Esophagus mucosa (tissue), 1 donor: ENCODE results near the gene LRRN2. TPM values are rescaled to one million over a fixed set of nuclear protein-coding genes. Genes with fewer than 3 reads are reported as not detected.

Source experiments
- ATAC-seq: fragments of 200-7000 bp; cut with Tn5 transposase; one replicate; pipeline ENCODE4 v1.9.1; 2020
- total RNA-seq: library from RNA; stranded (reverse); gene quantifications from one replicate; pipeline ENCODE4 v1.2.4, GENCODE V29; 2023
- donor health status: DM: yes; HTN: yes; CAD: no.

LRRN2 gene
- total RNA-seq, 1 donor from 2014 or later: 0.72 TPM

DNA sequence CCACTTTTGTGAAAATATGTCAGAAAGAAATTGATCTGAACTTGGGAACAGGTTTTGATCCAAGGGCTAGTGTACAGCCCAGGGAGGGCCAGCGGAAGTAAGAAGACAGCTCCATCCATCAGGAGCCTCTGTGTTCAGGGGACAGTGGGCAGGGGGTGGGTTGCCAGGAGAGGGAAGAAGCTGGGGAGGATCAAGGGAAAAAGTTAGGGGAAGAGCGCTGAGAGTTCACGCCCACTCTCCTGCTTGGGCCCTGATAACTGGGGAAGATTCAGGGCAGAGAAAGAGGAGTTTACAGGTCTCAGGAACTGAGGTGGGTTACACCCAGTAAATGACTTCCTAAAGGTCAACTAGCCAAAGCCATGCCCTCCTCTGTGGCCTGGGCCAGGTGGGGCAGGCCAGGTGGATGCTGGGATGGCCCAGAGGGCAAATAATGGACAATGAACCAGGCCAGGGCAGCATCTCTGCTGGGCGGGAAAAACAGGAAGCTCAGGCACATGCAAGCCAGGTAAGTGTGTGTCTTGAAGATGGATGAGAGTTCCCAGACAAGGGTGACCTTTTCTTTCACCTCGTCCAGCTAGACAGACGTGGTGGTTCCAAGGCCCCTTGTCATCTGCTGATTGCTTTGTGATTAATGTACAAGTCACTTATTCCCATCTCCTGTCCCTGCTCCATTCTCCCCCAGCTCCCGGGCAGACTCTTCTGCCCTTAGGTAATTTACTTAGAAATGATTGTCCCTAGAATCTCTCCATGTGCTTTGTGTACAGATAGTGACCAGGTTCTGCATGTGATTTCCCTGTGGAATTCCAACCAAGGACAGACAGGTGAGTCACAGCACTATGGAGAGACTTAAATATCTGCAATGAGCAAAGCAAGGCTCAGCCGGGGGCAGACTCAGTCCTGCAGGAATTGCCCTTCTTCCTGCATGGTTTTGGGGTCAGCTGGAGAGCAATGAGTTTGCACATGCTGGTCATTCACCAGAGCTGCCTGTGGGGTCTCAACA is 112.3 kb downstream of the LRRN2 start:
- ATAC-seq: peak; percentile 58

- no peak for ATAC-seq
Measured at GRCh38 chr1:204571631-204572030, 113.9 kb downstream of the LRRN2 start.

GRCh38 chr1:204571128-204571527 is 114.4 kb downstream of the LRRN2 start:
- no peak for ATAC-seq

DNA sequence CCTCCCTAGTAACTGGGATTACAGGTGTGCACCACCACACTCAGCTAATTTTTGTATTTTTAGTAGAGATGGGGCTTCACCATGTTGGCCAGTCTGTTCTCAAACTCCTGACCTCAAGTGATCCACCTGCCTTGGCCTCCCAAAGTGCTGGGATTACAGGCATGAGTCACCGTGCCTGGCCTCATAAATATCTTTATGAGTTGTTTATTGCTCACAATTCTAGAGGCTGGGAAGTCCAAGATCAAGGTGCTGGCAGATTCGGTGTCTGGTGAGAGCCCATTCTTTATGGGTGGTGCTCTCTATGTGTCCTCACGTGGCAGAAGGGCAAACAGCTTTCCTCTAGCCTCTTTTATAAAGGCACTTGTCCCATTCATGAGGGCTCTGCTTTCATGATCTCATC is 115.5 kb downstream of the LRRN2 start:
- ATAC-seq: peak; percentile 6

DNA sequence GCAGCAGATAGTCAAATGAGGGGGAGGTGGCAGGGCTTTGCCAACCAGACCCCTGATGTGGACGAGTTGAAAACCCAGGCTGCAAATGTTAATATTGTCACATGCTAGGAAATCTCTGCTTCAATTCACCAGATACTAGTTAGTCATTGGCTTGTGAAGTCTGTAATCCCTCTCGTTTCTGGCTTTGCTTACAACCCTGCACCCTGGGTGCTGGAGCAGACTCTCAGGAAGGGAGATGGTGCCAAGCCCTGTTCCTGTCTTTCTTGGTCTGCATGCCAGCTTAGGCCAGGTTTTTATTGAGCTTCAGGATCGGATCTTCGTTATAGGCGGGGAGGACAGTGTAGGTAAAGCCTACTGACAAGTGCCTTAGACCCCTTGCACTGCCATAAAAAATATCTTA is 116.1 kb downstream of the LRRN2 start:
- ATAC-seq: peak; percentile 41

DNA sequence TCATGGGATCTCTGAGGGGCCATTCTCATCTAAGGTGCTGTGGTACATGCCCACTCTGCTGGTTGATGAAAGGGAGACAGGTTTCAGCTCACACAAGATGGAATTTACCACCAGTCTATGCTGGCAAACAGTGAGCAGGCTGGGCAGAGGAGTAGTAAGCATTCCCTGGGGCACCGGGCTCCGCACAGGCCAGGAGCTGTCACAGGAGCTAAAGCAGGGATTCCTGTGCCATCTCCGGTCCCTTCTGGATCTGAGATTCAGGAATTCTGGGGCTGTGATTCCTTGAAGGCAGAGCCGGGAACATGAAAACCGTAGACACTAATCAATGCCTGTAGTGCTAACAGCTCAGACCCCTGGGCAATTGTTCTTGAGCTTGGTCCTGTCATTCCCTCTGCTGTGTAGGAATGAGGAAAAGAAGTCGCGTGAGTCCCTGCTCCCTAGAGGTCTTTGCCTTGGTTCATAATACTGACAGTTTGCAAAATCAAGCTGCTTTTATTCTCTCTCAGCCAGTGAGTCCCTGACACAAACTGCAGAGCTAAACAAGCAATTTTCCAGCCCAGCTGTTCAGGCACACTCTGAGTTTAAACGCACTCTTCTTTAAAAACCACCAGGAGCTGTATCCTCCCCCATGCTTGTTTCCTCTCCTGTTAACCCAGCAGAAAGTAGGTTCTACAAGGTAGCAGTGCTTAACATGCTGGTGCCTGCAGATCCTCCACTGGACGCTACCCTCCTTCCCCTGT is 116.8 kb downstream of the LRRN2 start:
- ATAC-seq: no peak

Other genes starting within 250 kb of the LRRN2 start
- 23.7 TPM for gene PIK3C2B, start 190.9 kb downstream of the LRRN2 start, total RNA-seq
- gene MDM4, start 169.3 kb downstream of the LRRN2 start, total RNA-seq: 33.0 TPM
- gene NFASC, start 185.1 kb upstream of the LRRN2 start, total RNA-seq: 12.2 TPM